H1 (cell line): ENCODE measurements around the gene NWD2. TPM values are rescaled to one million over a fixed set of nuclear protein-coding genes. Genes with fewer than 3 reads are reported as not detected.

Source experiments
- CTCF ChIA-PET: fragments of 300-600 bp; sonication (Branson Sonifier 250); formaldehyde crosslinking; loops from one replicate; lab custom pipeline; 2021; ENCODE audit not compliant: partially characterized antibody; lab: Charles Lee
- POLR2A ChIA-PET: fragments of 300-600 bp; sonication (Branson Sonifier 250); formaldehyde crosslinking; loops from one replicate; lab custom pipeline; 2021; ENCODE audit warnings: inconsistent platforms; ENCODE audit not compliant: partially characterized antibody; lab: Charles Lee
- DNase-seq, 2 experiments: peaks; one replicate each; pipeline versions ENCODE4 v3.0.0 to v3.0.0-alpha.2; 2010 to 2022; ENCODE audit warnings: low spot score in 2 of 2, low read depth in 1 of 2, mixed read lengths in 1 of 2
- FAIRE-seq: peaks from 2 replicates; lab custom pipeline; 2011; peaks lifted over from hg19 to GRCh38; lab: Jason Lieb, UNC
- H2AFZ ChIP-seq: 2 replicates; pipeline ENCODE4 v1.8.1; 2012; ENCODE audit warnings: low read length, inconsistent platforms
- H2AK5ac ChIP-seq: 2 replicates; pipeline ENCODE4 v1.6.1; 2013; ENCODE audit warnings: low read depth, low read length
- H2BK120ac ChIP-seq: replicated peaks from 2 replicates; pipeline ENCODE3; 2013; ENCODE audit warnings: low read depth, low read length, inconsistent platforms
- H2BK12ac ChIP-seq: 2 replicates; pipeline ENCODE4 v1.6.1; 2013; ENCODE audit warnings: low read depth, low read length
- H2BK15ac ChIP-seq: 2 replicates; pipeline ENCODE4 v1.6.1; 2013; ENCODE audit warnings: low read length
- H2BK20ac ChIP-seq: 2 replicates; pipeline ENCODE4 v1.6.1; 2013; ENCODE audit warnings: low read length
- H2BK5ac ChIP-seq: 2 replicates; pipeline ENCODE4 v1.6.1; 2013; ENCODE audit warnings: low read depth, low read length
- H3K14ac ChIP-seq: 2 replicates; pipeline ENCODE4 v1.6.1; 2013; ENCODE audit warnings: inconsistent platforms; ENCODE audit not compliant: insufficient read length
- H3K18ac ChIP-seq: 2 replicates; pipeline ENCODE4 v1.6.1; 2013; ENCODE audit warnings: low read length; ENCODE audit errors: extremely low read depth
- H3K23ac ChIP-seq: 2 replicates; pipeline ENCODE4 v1.6.1; 2013; ENCODE audit warnings: inconsistent platforms; ENCODE audit not compliant: insufficient read length
- H3K23me2 ChIP-seq: 2 replicates; pipeline ENCODE4 v1.6.1; 2013; ENCODE audit warnings: low read depth, low read length
- H3K27ac ChIP-seq: 2 replicates; pipeline ENCODE4 v1.6.1; 2011; ENCODE audit warnings: low read depth, low read length, inconsistent platforms
- H3K27me3 ChIP-seq, 4 experiments: replicated peaks in 1 of 4; 1 replicate in 1 of 4; 2 replicates in 3 of 4; pipeline versions ENCODE4 v1.6.1 to v1.8.1; 2011 to 2013; ENCODE audit warnings: low read length in 3 of 4, mild to moderate bottlenecking in 3 of 4, inconsistent platforms in 2 of 4, mixed read lengths in 2 of 4, moderate library complexity in 1 of 4; ENCODE audit not compliant: control insufficient read depth in 3 of 4, insufficient read depth in 3 of 4; ENCODE audit errors: extremely low read depth in 1 of 4
- H3K36me3 ChIP-seq, 4 experiments: 2 replicates each; pipeline versions ENCODE4 v1.6.1 to v1.8.1; 2011 to 2013; ENCODE audit warnings: mild to moderate bottlenecking in 4 of 4, low read length in 3 of 4, moderate library complexity in 2 of 4, control low read depth in 1 of 4, inconsistent platforms in 1 of 4; ENCODE audit not compliant: insufficient read depth in 4 of 4, control insufficient read depth in 2 of 4
- H3K4ac ChIP-seq: replicated peaks from 2 replicates; pipeline ENCODE3; 2013; ENCODE audit warnings: low read length, low read depth, mixed read lengths, inconsistent platforms; ENCODE audit not compliant: insufficient read length
- H3K4me1 ChIP-seq, 4 experiments: replicated peaks in 1 of 4; 1 replicate in 1 of 4; 2 replicates in 3 of 4; pipeline versions ENCODE4 v1.6.1 to v1.8.1; 2011 to 2013; ENCODE audit warnings: low read length in 3 of 4, inconsistent platforms in 2 of 4, mixed read lengths in 1 of 4; ENCODE audit not compliant: insufficient read depth in 4 of 4, control insufficient read depth in 3 of 4
- H3K4me2 ChIP-seq, 2 experiments: 2 replicates each; pipeline versions ENCODE4 v1.6.1 to v1.8.1; 2011 to 2013; ENCODE audit warnings: low read depth in 2 of 2, low read length in 2 of 2, control low read depth in 1 of 2, inconsistent platforms in 1 of 2, mild to moderate bottlenecking in 1 of 2; ENCODE audit not compliant: insufficient read depth in 1 of 2
- H3K4me3 ChIP-seq, 4 experiments: fragments of 200-600, 300-600 bp in 1 of 4; sonication (generic), shearing (Covaris generic), sonication (Bioruptor Twin) in 1 of 4; 2 replicates each; pipeline versions ENCODE4 v1.5.1 to v1.8.1; 2011 to 2016; ENCODE audit warnings: low read length in 4 of 4, low read depth in 3 of 4, control low read depth in 2 of 4, inconsistent platforms in 2 of 4, mild to moderate bottlenecking in 2 of 4, mixed read lengths in 1 of 4, moderate library complexity in 1 of 4; ENCODE audit not compliant: insufficient read depth in 2 of 4; ENCODE audit errors: extremely low read depth in 1 of 4
- H3K56ac ChIP-seq: replicated peaks from 2 replicates; pipeline ENCODE3; 2013; ENCODE audit warnings: low read depth, mild to moderate bottlenecking, mixed read lengths, low read length, inconsistent platforms; ENCODE audit not compliant: insufficient read length
- H3K79me1 ChIP-seq: 2 replicates; pipeline ENCODE4 v1.6.1; 2013; ENCODE audit warnings: low read depth, low read length, control low read depth
- H3K79me2 ChIP-seq, 2 experiments: 2 replicates each; pipeline versions ENCODE4 v1.6.1 to v1.8.1; 2012 to 2013; ENCODE audit warnings: low read length in 2 of 2, mild to moderate bottlenecking in 2 of 2, inconsistent platforms in 1 of 2; ENCODE audit not compliant: insufficient read depth in 2 of 2, control insufficient read depth in 1 of 2
- H3K9ac ChIP-seq, 4 experiments: replicated peaks in 1 of 4; 1 replicate in 1 of 4; 2 replicates in 3 of 4; pipeline versions ENCODE4 v1.6.1 to v1.8.1; 2011 to 2013; ENCODE audit warnings: low read depth in 3 of 4, low read length in 3 of 4, control low read depth in 2 of 4, mild to moderate bottlenecking in 2 of 4, moderate library complexity in 2 of 4, inconsistent platforms in 1 of 4; ENCODE audit errors: extremely low read depth in 1 of 4
- H3K9me3 ChIP-seq, 2 experiments: 2 replicates each; pipeline versions ENCODE4 v1.6.1 to v1.8.1; 2012 to 2013; ENCODE audit warnings: mild to moderate bottlenecking in 2 of 2, moderate library complexity in 2 of 2, control low read depth in 1 of 2, inconsistent platforms in 1 of 2, low read depth in 1 of 2, low read length in 1 of 2, mixed read lengths in 1 of 2; ENCODE audit not compliant: insufficient read depth in 2 of 2
- H4K20me1 ChIP-seq, 2 experiments: replicated peaks in 1 of 2; 2 replicates each; pipeline versions ENCODE3 to v1.8.1; 2011 to 2013; ENCODE audit warnings: inconsistent platforms in 2 of 2, low read length in 2 of 2, mild to moderate bottlenecking in 1 of 2; ENCODE audit not compliant: insufficient read depth in 2 of 2, control insufficient read depth in 1 of 2
- H4K5ac ChIP-seq: 2 replicates; pipeline ENCODE4 v1.6.1; 2013; ENCODE audit warnings: low read length, low read depth, mixed read lengths, inconsistent platforms; ENCODE audit not compliant: insufficient read length
- H4K8ac ChIP-seq: 2 replicates; pipeline ENCODE4 v1.8.0; 2013; ENCODE audit warnings: mild to moderate bottlenecking, moderate library complexity, low read length, inconsistent platforms; ENCODE audit not compliant: insufficient read depth; ENCODE audit errors: extremely low read depth
- H4K91ac ChIP-seq: replicated peaks from 2 replicates; pipeline ENCODE3; 2013; ENCODE audit warnings: low read length, mixed read lengths, inconsistent platforms; ENCODE audit not compliant: insufficient read length
- ASH2L ChIP-seq: fragments of 200-600, 300-600 bp; sonication (generic); IDR thresholded peaks from one replicate; pipeline ENCODE4 v1.7.1; 2017; ENCODE audit warnings: low read length
- CEBPB ChIP-seq: IDR thresholded peaks from 2 replicates; pipeline ENCODE4 v1.6.1; 2012; ENCODE audit warnings: low read depth, low read length
- EZH2 ChIP-seq: fragments of 200-600 bp; sonication (generic); IDR thresholded peaks from 2 replicates; pipeline ENCODE4 v1.7.1; 2012; ENCODE audit warnings: low read depth, mild to moderate bottlenecking, moderate library complexity, low read length, inconsistent platforms; ENCODE audit not compliant: severe bottlenecking
- GABPA ChIP-seq: IDR thresholded peaks from 2 replicates; pipeline ENCODE4 v1.6.1; 2011; ENCODE audit warnings: mild to moderate bottlenecking, low read length, moderate library complexity, borderline replicate concordance; ENCODE audit not compliant: insufficient read depth
- HDAC6 ChIP-seq: IDR thresholded peaks from one replicate; pipeline ENCODE4 v1.7.1; 2012; ENCODE audit warnings: low read depth, mild to moderate bottlenecking, inconsistent platforms, low read length, moderate library complexity
- KDM4A ChIP-seq: IDR thresholded peaks from one replicate; pipeline ENCODE4 v1.7.1; 2012; ENCODE audit warnings: low read depth, mild to moderate bottlenecking, moderate library complexity, low read length, inconsistent platforms; ENCODE audit not compliant: severe bottlenecking
- NRF1 ChIP-seq: IDR thresholded peaks from 2 replicates; pipeline ENCODE4 v1.6.1; 2011; ENCODE audit warnings: mild to moderate bottlenecking, low read depth, low read length, improper control_type of control experiment
- POLR2AphosphoS5 ChIP-seq: IDR thresholded peaks from 2 replicates; pipeline ENCODE4 v1.6.1; 2011; ENCODE audit warnings: low read depth, low read length
- TEAD4 ChIP-seq: IDR thresholded peaks from 2 replicates; pipeline ENCODE4 v1.6.1; 2012; ENCODE audit warnings: low read depth, low read length, inconsistent platforms, mixed read lengths
- ZNF274 ChIP-seq: IDR thresholded peaks from 2 replicates; pipeline ENCODE4 v1.7.0; 2012; ENCODE audit warnings: low read length, borderline replicate concordance; ENCODE audit errors: extremely low read depth
- WGBS, 2 experiments: shearing (Covaris generic) in 1 of 2; methylation state at CpG; one replicate each; pipeline versions ENCODE4 v1.1.6 to v1.1.7; 2013 to 2015; ENCODE audit warnings: low lambda C conversion rate in 2 of 2, mixed read lengths in 2 of 2, inconsistent platforms in 1 of 2, low coverage in 1 of 2, missing lambda C conversion rate in 1 of 2; ENCODE audit not compliant: insufficient replicate concordance in 2 of 2, insufficient coverage in 1 of 2, insufficient read length in 1 of 2; ENCODE audit errors: extremely low coverage in 1 of 2, missing lambda C conversion rate in 1 of 2; 5-methylcytosine and 5-hydroxymethylcytosine counted together
- polyA plus RNA-seq, 7 experiments: library from polyadenylated mRNA; depleted of rRNA in 3 of 7; stranded (reverse) in 5 of 7; unstranded in 2 of 7; fragments of >200 nt in 5 of 7; fragments of 200-250 nt in 2 of 7; gene quantifications; 1 replicate in 5 of 7; 2 replicates in 1 of 7; 4 replicates in 1 of 7; pipeline versions ENCODE4 v1.2.1 to v1.2.3, GENCODE V29; 2011 to 2013; ENCODE audit warnings: missing spikeins in 2 of 7, mixed read lengths in 2 of 7
- total RNA-seq: library from RNA; stranded (reverse); fragmentation: NEBNext Ultra II Directional; extraction: Animal tissue kit (Norgen Biotek cat#: 25700); gene quantifications from 2 replicates; pipeline ENCODE4 v1.2.1, GENCODE V29; 2021

Gene NWD2
- total and polyA plus RNA-seq, 2 of the 8 experiments (the other 6 are each of a cell fraction or from before 2014, with no cell fraction given) = under 0.01 TPM; not detected in 1

- H4K91ac ChIP-seq = no peak overlapping the region
- no peak overlapping the region for H4K5ac ChIP-seq
- H2BK20ac ChIP-seq = no peak overlapping the region
- WGBS, 2 experiments = 88% methylated on average over 9 of the region's 9 CpGs; no CpG with 5 or more reads in 1 of the 2 experiments
- H2BK12ac ChIP-seq = no peak overlapping the region
- no peak overlapping the region for H3K14ac ChIP-seq
- H3K36me3 ChIP-seq = no peaks in the 10 kb centered on the region
- no peak overlapping the region for H3K27ac ChIP-seq
- no peak overlapping the region for H3K4me3 ChIP-seq
- DNase-seq = no peak
- POLR2A ChIA-PET = no interaction called here
- no peak overlapping the region for H4K8ac ChIP-seq
- no peak overlapping the region for H3K9ac ChIP-seq
- FAIRE-seq = no peak
- no peaks in the 10 kb centered on the region for H3K9me3 ChIP-seq
- peak overlapping the region; percentile 32; the same call in 1 of the 2 replicates for H3K18ac ChIP-seq
- H3K79me1 ChIP-seq = no peaks in the 10 kb centered on the region
- no peaks in the 10 kb centered on the region for H3K23me2 ChIP-seq
- H2AK5ac ChIP-seq = no peak overlapping the region
- H3K56ac ChIP-seq = no peak overlapping the region
- no peaks in the 10 kb centered on the region for H3K27me3 ChIP-seq
- no peak overlapping the region for H3K23ac ChIP-seq
- no peak for TF ChIP-seq POLR2AphosphoS5
- TF ChIP-seq ZNF274 = no peak
- no peak for TF ChIP-seq GABPA
- no peak for TF ChIP-seq EZH2
- TF ChIP-seq TEAD4 = no peak
- TF ChIP-seq HDAC6 = no peak
- no peak for TF ChIP-seq CEBPB
- no peak for TF ChIP-seq NRF1
- TF ChIP-seq KDM4A = no peak
- TF ChIP-seq ASH2L = no peak
- TF ChIP-seq, all 59 proteins: peak for 0
- CTCF ChIA-PET = interaction anchor here (0.9 to 1.6 kb wide), 5 partner anchors 11 to 205 kb away, joined by 3 to 8 read pairs (median 4); partner anchors contain the start of gene NWD2
- peaks cover 0 to 5% (median 3%) of the 10 kb centered on the region in 4 experiments; a peak in 3 of 7 replicates for H3K4me1 ChIP-seq
- peak overlapping the region; percentile 50; the same call in 1 of the 2 replicates for H2AFZ ChIP-seq
- no peaks in the 10 kb centered on the region for H3K79me2 ChIP-seq
- H3K4ac ChIP-seq = no peak overlapping the region
- no peak overlapping the region for H3K4me2 ChIP-seq
- H2BK15ac ChIP-seq = peak overlapping the region; percentile 88; the same call in 1 of the 2 replicates
- H4K20me1 ChIP-seq = no peaks in the 10 kb centered on the region
- no peak overlapping the region for H2BK120ac ChIP-seq
- no peak overlapping the region for H2BK5ac ChIP-seq
Measured at GRCh38 chr4:37392521-37393255, 148.1 kb downstream of the NWD2 start.
